GM21619 (cell line): ENCODE measurements around the gene CCDC88C.

Experiments used
- ATAC-seq: cut with Tn5 transposase; IDR thresholded peaks from one replicate; pipeline ENCODE4 v1.9.1; 2021; ENCODE audit not compliant: unreplicated experiment

CCDC88C gene

DNA sequence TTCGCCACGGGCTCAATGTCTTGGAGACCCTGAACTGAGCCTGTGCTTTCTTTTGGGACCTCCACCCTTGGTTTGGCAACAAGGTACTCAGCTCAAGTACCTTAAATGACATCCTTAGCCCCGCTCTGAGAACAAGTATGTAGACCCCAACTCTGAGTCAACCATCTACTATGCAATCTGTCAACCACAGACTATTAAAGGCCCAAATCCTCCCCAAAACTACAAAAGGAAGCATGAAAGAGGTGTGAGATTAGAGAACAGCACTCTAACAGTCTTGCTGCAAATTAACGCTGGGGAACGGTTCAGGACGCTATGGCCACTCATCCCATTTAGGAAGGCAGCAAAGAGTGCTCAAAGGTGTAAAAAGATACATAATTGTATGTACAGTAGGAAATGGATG lies 52.1 kb downstream of the CCDC88C start:
- ATAC-seq = no peak

DNA sequence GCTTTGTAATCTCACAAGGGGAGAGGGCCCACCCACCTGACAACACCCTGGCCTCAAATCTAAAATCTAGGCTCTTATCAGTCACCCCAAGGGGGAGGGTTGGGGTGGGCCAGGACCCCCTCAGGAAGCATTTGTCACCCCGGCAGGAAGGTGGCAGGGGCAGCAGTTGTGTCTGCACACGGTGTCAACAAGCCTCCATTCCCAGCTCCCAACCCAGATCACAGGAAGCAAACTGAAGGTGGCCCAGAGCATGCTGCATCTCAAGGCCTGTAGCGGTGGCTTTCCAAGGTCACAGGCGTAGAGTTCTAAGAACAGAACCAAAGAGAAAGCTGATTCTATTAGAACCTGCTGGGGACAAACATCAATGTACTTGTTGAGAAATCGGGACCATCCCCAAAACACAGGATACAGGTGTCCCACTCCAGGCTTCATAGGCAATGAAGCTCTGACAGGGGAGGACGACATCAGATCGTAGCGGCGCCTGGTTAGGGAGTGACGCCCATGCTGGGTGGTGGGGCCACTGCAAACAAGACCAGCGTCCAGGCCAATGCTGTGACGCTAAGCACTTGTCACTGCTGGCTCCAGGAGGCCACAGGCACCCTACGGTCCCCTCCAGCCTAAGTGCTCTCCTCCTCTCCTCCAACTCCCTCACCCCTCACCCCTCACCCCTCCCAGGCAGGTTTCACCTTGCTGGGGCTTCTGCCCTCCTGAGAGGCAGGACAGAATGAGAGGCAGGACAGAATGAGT lies 52.9 kb downstream of the CCDC88C start:
- ATAC-seq = no peak

DNA sequence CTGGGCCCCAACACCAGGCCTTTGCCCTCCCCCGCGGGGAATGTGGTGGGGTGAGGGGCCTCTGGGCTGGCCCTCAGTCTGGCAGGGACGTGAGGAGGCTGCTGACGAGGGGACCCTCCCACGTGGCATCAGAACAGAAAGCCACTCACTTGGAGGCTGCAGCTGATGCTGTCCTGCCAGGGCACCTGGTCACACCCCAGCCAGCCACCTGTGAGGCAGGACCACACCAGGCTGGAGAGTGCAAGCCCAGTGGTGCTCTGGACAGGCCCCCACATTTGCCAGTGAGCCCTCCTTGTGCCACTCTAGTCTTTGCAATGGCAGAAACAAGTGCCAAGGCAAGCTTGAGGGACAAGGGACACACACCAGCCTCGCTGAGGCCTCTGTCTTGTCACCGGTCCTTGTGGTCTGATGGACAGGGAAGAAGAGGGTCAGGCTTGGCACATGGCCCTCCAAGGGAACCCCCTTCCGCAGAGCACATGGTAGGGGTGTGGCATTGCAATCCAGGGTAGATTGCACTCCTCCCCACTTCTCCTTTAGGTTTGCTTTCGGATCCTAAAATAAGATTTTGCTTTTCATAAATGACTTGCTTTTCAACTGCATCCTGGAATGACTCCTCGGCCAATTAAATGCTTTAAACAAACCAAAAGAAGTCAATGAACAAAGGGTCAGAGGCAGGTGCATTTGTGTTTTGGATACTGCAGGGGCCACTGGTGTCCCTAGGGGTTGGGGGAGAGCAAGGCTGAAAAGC lies 53.7 kb downstream of the CCDC88C start:
- peak; percentile 51 for ATAC-seq

DNA sequence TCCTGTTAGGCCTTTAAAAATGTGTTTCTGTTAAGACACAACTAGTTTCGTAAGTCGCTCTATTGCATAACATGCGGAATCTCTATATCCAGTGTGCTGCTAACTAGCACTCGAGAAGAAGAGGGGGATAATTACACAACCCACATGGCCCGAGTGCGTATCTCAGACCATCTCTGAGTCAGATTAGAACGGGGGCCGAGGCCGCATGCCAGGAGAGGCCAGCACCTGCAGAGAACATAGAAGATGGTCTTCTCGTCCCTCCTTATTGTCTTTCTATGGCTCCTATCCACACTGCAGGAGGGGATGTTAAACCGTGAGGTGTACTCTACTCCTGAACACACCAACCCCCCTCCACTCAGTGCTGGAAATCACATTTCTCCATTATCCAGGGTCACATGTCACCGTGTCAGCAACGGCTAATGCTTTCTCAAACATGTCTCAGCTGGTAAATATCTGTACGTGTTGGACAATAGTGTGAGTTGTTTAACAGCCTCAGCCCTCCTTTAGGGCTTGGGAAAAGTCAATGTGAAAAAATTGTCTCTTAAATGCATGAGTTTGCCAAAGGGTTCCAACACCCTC lies 56.3 kb downstream of the CCDC88C start:
- ATAC-seq = no peak

DNA sequence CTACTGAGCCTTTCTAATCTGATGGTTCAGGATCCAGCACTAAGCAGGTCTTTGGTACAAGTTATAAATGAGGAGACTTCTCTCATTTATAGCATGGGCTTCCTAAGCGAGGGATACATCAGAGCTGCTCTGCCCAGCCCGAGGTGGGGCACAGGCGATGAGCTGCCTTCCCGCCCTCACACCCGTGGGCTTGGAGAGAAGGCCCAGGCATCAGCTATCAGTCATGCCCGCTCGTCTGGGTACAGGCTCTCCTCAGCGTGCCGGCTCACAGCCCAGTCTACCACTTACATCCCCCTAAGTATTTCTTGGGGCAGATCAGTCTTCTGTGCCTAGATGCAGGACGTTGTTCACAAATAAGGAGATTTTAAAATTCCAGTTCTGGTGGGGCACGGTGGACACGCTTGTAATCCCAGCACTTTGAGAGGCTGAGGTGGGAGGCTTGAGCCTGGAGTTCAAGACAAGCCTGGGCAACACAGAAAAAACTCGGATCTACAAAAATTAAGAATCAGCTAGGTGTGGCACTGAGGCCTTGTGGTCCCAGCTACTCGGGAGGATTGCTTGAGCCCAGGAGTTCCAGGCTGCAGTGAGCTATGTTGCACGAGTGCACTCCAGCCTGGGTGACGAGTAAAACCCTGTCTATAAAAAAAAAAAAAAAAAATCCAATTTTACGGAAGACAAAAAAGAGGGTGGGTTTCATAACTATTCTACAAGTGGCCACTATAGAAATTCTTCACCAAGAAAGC lies 57.0 kb downstream of the CCDC88C start:
- ATAC-seq = no peak

DNA sequence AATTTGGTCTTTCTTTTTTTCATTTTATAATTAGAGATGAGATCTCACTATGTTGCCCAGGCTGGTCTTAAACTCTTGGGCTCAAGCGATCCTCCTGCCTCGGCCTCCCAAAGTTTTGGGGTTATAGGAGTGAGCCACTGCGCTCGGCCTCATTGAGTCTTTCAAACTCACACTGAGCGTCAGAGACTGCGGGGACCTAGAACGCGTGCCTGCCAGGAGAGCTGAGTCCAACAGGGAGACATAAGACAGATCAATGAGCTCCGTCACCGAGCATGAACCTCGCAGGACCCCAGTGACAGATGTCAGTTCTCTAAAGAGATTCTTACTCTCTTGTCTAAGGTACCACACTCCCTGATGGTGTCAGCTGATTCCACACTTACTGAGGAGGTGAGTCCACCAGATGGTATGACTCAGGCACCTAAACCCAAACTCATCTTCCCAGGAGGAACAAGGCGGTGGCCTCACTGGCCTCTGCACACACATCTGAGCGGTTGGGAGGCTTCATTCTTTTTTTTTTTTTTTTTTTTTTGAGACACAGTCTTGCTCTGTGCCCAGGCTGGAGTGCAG lies 58.9 kb downstream of the CCDC88C start:
- ATAC-seq = no peak

DNA sequence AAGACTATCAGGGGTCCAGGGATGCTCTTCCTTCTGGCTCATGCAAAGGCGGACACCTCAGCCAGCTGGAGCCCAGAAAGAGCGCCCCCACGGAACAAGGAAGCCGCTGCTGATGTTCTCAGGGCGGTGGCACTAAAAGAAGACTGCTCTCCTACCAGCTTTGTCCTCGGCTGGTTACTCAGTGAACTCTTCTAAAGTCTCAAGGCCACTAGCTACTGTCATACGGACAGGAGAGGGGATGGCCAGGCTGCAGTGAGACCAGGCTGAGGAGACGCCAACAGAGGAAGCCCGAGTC lies 59.6 kb downstream of the CCDC88C start:
- ATAC-seq = no peak

DNA sequence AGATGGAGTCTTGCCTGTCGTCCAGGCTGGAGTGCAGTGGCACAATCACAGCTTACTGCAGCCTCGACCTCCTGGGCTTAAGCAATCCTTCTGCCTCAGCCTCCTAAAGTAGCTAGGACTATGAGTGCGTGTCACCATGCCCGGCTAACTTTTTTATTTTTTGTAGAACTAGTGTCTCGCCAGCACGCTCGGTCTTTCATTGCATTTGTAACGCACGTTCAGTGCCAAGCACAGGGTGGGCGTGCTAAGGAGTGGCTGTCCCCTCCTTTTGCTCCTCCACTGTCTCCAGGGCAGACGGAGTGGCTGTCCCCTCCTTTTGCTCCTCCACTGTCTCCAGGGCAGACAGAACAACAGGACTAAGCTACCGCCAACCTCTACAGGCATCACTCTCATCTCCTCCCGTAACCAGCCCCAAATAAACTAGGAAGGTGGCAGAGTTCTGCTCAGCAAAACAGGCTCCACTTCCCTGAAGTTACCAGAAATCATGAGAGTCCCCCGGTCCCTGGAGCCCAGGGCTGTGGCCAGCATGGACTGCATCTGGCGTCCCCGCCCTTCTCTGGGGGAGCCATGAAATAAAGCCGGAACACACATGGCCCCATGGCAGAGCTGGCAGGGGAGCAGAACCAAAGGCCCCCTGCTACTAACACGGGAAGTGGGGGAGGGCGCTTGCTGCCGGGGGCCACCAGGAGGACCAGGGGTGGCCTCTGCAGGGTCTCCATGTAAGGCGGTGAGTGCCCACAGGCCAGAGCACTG lies 60.2 kb downstream of the CCDC88C start:
- no peak for ATAC-seq

DNA sequence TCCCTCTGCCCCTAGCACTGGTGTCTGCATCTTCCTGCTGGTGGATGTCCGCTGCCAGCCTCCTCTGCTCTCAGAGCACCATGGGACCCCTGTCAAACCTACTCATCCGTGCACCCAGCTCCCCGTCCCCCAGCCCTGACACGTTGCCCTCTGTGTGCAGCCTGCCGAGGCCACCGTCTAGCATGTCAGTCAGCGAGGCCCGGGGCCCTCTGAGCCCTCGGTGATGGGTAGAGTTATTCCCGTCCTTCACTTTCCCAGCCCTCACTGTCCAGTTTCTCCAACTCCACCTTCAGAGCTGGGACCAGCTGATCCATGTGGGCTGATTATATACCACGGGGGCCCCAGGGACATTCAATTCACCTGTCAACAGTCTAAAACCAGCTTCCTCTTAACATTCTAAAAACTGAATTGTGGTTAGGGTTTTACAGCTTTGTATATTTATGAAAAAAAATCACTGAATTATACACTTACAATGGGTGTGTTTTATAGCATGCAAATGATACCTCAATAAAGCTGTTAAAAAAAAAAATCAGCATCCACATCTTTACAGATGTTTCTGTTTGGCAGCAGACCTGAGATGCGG lies 61.3 kb downstream of the CCDC88C start:
- ATAC-seq = peak; percentile 36

DNA sequence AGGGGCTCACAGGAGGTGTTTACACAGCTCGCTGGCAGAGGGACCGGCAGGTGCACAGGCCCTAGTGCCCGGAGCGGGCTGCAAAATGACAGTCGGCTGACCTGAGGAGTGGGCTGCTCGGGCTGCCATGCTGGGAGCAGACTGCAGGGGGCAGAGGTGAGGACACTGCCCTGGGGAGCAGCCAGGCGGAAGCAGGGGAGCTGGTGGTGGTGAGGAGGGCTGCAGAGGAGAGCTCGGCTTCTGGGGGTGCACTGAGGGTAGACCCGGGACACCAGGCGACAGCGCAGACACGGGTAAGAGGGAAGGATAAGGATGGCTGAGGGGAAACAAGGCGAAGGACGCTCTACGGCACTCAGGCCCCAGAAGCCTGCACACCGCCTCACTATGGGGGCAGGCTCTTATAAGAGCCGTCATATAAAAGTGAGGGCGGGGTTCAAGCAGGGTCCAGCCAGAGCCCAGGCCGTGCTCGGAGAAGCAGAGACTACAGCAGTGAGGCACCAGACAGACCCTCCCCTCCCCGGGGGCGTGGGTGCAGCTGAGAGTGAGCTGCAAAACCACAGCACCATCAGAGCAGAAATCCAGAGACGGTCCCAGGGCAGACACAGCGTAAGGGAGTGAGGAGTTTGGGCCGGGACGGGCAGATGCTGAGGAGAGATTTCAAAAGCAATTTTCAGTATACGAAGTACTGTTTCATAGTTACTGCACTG lies 62.5 kb downstream of the CCDC88C start:
- ATAC-seq = no peak

DNA sequence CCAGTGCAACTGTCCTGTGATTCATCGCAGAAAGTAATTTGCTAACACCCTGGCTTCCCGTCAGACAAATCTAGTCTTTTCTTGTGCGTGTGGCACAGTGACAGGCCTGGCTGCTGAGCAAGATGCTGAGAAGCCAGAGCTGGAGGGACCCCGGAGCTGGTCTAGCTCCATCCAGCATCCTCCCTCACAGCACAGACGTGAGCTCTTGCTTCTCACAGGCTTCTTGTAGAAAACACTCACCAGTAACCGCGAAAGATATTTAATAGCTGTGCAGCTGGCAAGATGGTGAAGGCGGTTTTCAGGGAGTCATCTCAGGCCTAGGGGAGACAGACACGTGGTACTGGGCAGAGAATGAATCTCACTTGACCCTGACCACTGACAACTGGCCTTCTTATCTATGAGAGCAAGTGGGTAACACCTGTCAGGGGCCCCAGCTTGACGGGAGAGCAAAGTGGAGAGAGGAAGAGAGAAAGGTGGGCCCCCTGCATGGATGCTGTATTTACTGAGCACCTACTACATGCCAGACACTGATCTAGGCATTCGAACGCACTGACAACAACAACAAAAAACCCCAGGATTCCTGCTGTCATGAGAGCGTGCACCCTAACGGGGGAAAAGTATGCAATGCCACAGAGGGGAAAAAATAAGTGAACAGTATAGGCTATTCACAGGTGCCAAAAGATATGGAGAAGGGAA lies 63.3 kb downstream of the CCDC88C start:
- ATAC-seq = no peak

DNA sequence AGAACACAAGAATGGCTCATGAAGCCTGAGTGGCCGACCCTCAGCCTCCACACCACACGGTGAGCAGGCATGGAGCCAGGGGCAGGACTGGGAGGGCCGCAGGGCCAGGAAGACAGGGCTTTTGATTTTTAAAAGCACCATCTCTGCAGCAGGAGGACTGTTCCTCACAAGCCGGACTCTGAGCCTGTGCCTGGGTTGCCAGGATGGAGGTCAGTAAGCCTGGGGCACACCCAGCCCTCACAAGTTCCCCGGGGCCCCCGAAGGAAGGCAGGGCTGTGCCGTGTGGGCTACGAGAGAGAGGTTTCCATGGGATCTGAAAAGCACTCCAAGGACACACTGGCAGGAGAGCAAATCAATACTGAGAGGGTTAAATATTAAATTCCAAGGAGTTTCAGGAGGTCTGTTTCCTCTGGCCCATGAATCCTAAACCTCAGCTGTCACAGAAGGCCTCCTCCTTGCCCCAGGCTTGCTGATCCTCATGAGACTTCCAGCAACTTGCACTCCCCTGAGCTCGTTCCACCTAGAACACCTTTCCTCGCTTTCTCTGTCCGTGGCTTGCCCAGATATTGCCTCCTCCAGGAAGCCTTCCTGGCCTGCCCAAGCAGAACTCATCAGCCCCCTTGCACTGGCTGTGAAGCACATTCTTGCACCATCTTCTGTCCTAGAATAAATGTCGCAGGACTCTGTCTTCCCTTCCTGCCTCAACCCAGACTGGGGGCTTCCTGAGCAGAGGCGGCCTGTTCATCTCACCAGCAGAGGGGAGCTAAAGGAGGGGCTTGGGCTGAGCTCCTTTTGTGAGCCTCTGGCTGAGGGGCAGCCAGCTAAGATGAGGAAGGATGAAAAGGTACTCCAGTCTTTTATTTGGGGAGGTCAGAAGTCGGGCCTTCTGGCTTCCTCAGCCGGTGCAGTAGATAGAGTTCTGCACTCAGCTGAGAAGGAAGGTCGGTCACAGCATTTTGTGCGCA lies 64.6 kb downstream of the CCDC88C start:
- no peak for ATAC-seq

DNA sequence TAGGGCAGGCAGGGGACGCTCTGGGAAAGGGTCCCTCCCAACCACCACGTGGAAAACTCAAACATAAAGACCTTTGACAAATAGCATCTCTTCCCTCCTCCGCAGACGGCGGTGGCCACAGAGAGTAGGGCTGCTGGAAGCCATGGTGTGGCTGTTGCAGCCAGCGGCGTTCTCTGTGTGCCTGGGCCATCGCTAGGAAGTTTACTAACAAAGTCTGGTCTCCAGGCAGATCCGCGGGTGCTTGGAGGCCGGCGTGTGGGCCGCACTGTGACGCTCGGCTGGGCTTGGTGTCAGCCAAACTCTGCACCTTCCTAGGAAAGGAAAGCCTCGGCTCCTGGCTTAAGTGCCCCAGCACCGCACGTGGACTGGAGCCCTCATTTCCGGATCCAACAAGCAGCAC lies 65.6 kb downstream of the CCDC88C start:
- no peak for ATAC-seq

DNA sequence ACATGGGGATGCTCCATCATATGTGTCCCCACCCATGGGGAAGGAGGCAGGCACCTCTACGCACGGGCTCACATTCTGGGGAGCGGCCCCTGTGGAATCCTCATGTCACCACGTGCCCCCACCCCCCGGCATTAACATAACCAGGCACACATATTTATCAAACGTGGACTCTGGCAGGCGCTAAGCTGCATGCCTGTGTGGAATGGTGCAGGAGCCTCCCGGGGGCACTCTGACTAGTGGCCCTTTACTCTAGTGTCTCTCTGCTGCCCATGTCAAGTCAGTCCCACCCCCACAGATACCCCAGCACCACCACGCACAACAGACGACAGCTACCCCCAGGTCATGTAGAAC lies 66.1 kb downstream of the CCDC88C start:
- no peak for ATAC-seq

DNA sequence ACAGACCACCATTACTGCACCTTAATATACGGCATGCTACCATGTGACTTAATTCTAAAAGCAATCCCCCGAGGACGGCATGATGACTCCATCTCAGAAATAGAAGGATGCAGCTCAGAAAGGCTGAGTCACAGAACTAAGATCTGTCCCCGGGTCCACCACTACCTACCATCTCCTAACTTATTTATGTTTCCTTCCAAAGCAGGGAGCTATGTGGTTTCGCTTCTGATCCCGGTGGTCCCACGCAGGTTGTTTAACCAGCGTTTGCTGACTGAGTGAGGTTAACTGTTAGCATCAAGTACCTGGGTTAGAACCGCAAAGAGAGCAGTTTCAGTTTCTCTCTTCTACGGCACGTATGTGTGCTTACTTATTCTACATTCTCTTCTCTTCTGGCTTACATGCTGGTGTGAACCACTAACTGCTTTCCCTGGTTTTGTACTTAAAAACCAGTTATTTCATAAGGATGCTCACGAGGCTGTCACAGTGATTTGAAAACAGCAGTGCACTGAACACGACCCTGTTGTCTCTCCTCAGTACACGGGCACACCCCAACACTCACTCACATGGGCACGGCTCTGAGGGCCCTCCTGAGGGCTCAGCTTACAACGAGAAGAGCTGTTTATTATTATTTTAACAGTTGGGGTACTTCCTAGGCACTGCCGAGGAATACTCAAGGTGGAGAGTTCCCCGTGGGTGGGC lies 66.7 kb downstream of the CCDC88C start:
- ATAC-seq = peak; percentile 60

DNA sequence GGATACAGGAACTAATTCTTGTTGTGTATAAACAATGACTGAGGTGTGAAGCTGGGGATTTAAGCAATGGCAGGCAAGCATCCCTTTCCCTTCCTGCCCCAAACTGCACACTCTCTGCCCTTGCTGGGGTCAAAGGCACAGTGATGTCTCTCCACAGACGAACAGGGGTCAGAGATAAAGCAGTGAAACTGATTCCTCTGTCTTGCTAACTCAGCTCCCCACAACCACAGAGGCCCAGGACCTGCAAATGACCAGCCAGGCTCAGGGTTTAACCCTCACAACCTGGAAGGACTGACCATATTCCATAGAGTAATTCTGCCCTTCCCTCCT lies 67.2 kb downstream of the CCDC88C start:
- peak; percentile 1 for ATAC-seq

DNA sequence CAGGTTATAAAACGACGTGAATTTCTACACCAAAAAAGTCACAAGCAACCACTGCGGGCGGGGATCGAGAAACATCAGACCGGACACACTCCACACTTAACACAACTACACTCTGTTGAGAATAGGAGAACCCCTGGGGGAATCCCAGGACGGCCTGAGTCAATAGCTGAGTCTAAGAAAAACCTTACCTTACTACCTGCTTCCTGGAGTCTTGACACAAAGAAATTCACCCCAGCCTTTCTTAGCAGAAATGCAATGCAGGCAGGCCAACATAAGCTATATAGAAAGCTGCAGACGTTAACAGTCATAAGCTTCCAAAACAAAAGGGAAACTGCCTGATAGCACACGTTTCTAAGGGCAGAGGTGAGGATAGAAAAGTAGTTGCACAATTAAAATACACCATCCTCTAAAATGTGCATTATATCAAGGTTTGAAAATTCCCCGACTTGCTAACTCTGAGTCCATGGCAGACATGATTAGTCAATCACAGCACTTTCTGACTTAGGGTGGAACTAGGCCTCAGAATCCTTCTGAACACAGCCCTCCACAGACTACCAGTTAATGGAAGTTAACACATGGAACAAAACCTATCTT lies 68.0 kb downstream of the CCDC88C start:
- ATAC-seq = peak; percentile 58
